Measurements from ENCODE around the gene MRPL21.
"Not testable (repeated sequence)": the region's sequence is repeated elsewhere in the genome, so short reads cannot be mapped to it uniquely, and the experiment has no call there.

MRPL21 gene

GRCh38 chr11:68865241-68865640 lies 38.4 kb downstream of the MRPL21 start:
- no peak for DNase-seq

GRCh38 chr11:68863553-68864265 lies 39.9 kb downstream of the MRPL21 start:
- no peak for DNase-seq

GRCh38 chr11:68862421-68862820 lies 41.2 kb downstream of the MRPL21 start:
- DNase-seq: no peak

GRCh38 chr11:68859123-68859522 lies 44.5 kb downstream of the MRPL21 start:
- DNase-seq: no peak

GRCh38 chr11:68857037-68857586 lies 46.5 kb downstream of the MRPL21 start:
- DNase-seq: no peak

- not testable (repeated sequence) for DNase-seq
Observed at GRCh38 chr11:68856425-68857030, 47.1 kb downstream of the MRPL21 start.

- DNase-seq: no peak
Observed at GRCh38 chr11:68855205-68855981, 48.2 kb downstream of the MRPL21 start.

GRCh38 chr11:68854273-68854958 lies 49.2 kb downstream of the MRPL21 start:
- DNase-seq: no peak

- no peak for DNase-seq
Observed at GRCh38 chr11:68852628-68853027, 51.0 kb downstream of the MRPL21 start.

- no peak for DNase-seq
Observed at GRCh38 chr11:68848429-68848828, 55.2 kb downstream of the MRPL21 start.

GRCh38 chr11:68847395-68847794 lies 56.2 kb downstream of the MRPL21 start:
- DNase-seq: no peak

GRCh38 chr11:68845351-68846002 lies 58.2 kb downstream of the MRPL21 start:
- no peak for DNase-seq

GRCh38 chr11:68844801-68845200 lies 58.8 kb downstream of the MRPL21 start:
- no peak for DNase-seq

- DNase-seq: no peak
Observed at GRCh38 chr11:68844376-68844775, 59.3 kb downstream of the MRPL21 start.

- DNase-seq: no peak
Observed at GRCh38 chr11:68843703-68844312, 59.8 kb downstream of the MRPL21 start.

GRCh38 chr11:68843052-68843561 lies 60.5 kb downstream of the MRPL21 start:
- DNase-seq: no peak

- no peak for DNase-seq
Observed at GRCh38 chr11:68842427-68843051, 61.1 kb downstream of the MRPL21 start.

- peak; percentile 34 for DNase-seq
Observed at GRCh38 chr11:68841718-68842426, 61.8 kb downstream of the MRPL21 start, which contains the start of gene CPT1A. TSS of gene CPT1A (minus strand) at chr11:68841916. CDS start at chr11:68815474, 26,442 bp downstream.

Data from amniotic stem cell (primary cell).